Jurkat, Clone E6-1 (cell line): Measurements from ENCODE around the gene ZNF423.

Experiments used
- DNase-seq: peaks from one replicate; pipeline ENCODE4 v3.0.0-alpha.2; 2011; ENCODE audit warnings: low read depth, low spot score
- H3K4me3 ChIP-seq: 2 replicates; pipeline ENCODE4 v1.5.1; 2011; ENCODE audit warnings: mild to moderate bottlenecking, low read length, control low read depth, moderate library complexity

Gene ZNF423

GRCh38 chr16:49851468-49851787 lies 4.5 kb downstream of the ZNF423 start:
- no peak for DNase-seq
- no peak overlapping the region for H3K4me3 ChIP-seq

GRCh38 chr16:49850558-49851467 lies 5.1 kb downstream of the ZNF423 start:
- DNase-seq, result no peak
- H3K4me3 ChIP-seq, result no peak overlapping the region

GRCh38 chr16:49849754-49850108 lies 6.2 kb downstream of the ZNF423 start:
- no peak for DNase-seq
- H3K4me3 ChIP-seq, result no peak overlapping the region

GRCh38 chr16:49849037-49849753 lies 6.7 kb downstream of the ZNF423 start:
- DNase-seq, result peak; percentile 42
- H3K4me3 ChIP-seq, result no peak overlapping the region

GRCh38 chr16:49848530-49848929 lies 7.4 kb downstream of the ZNF423 start:
- no peak overlapping the region for H3K4me3 ChIP-seq
- DNase-seq, result no peak

- no peak for DNase-seq
- no peak overlapping the region for H3K4me3 ChIP-seq
Measured at GRCh38 chr16:49846800-49847199, 9.1 kb downstream of the ZNF423 start.

GRCh38 chr16:49844359-49844758 lies 11.6 kb downstream of the ZNF423 start:
- no peak for DNase-seq
- no peak overlapping the region for H3K4me3 ChIP-seq

GRCh38 chr16:49843758-49844157 lies 12.2 kb downstream of the ZNF423 start:
- no peak for DNase-seq

GRCh38 chr16:49842972-49843371 lies 12.9 kb downstream of the ZNF423 start:
- no peak overlapping the region for H3K4me3 ChIP-seq
- no peak for DNase-seq

More at GRCh38 chr16:49843758-49844157, 12.2 kb downstream of the ZNF423 start:
- H3K4me3 ChIP-seq, result no peak overlapping the region

GRCh38 chr16:49839017-49839825 lies 16.7 kb downstream of the ZNF423 start:
- no peak for DNase-seq
- no peak overlapping the region for H3K4me3 ChIP-seq

- H3K4me3 ChIP-seq, result no peak overlapping the region
- DNase-seq, result no peak
Measured at GRCh38 chr16:49838441-49839016, 17.4 kb downstream of the ZNF423 start.

- H3K4me3 ChIP-seq, result no peak overlapping the region
- DNase-seq, result no peak
Measured at GRCh38 chr16:49837688-49838410, 18.1 kb downstream of the ZNF423 start.

GRCh38 chr16:49836668-49837067 lies 19.2 kb downstream of the ZNF423 start:
- no peak overlapping the region for H3K4me3 ChIP-seq

GRCh38 chr16:49836218-49836617 lies 19.7 kb downstream of the ZNF423 start:
- H3K4me3 ChIP-seq, result no peak overlapping the region
- no peak for DNase-seq

More at GRCh38 chr16:49836668-49837067, 19.2 kb downstream of the ZNF423 start:
- DNase-seq, result no peak

- no peak for DNase-seq
- H3K4me3 ChIP-seq, result no peak overlapping the region
Measured at GRCh38 chr16:49835161-49835777, 20.6 kb downstream of the ZNF423 start.

- H3K4me3 ChIP-seq, result no peak overlapping the region
- no peak for DNase-seq
Measured at GRCh38 chr16:49834531-49835151, 21.3 kb downstream of the ZNF423 start.

- no peak overlapping the region for H3K4me3 ChIP-seq
- no peak for DNase-seq
Measured at GRCh38 chr16:49833796-49834530, 21.9 kb downstream of the ZNF423 start.
